Left cardiac atrium (tissue), 4 donors: ENCODE data around the gene ARRB1. TPM values are rescaled to one million over a fixed set of nuclear protein-coding genes. Genes with fewer than 3 reads are reported as not detected.

Experiments
- ATAC-seq, 2 donors: fragments of 200-7000 bp; cut with Tn5 transposase; one replicate each; pipeline ENCODE4 v1.9.1; 2020; ENCODE audit warnings: mild to moderate bottlenecking in 2 of 2, moderate library complexity in 2 of 2
- DNase-seq: peaks from one replicate; pipeline ENCODE4 v3.0.0-alpha.2; 2020
- intact Hi-C, 2 donors: fragments of 100-400 bp; cut with DNase I; formaldehyde crosslinking; loops; one replicate each; pipeline versions ENCODE4 v1.14.1 to v1.15.1; 2022 to 2023
- total RNA-seq, 2 donors: library from RNA; stranded (reverse); fragmentation: NEBNext Ultra II Directional; extraction: Animal tissue kit (Norgen Biotek cat#: 25700); gene quantifications; one replicate each; pipeline ENCODE4 v1.2.1, GENCODE V29; 2021
- donor health status: DM: no; HTN: yes; CAD: no.
- donor health status: DM: no; HTN: yes; CAD: no; lungs with severe emphysema.
- donor health status: DM: yes; HTN: yes; CAD: no.
- donor health status: Dilated cardiomyopathy.

Gene ARRB1
- total RNA-seq, 2 donors from 2014 or later, result 28.4 to 39.4 TPM

GRCh38 chr11:75245356-75246005, 106.0 kb downstream of the ARRB1 start:
- intact Hi-C loops, result loop anchor here (5.0 to 10.0 kb wide), 4 partner anchors 38 to 321 kb away; no protein-coding TSS in a partner anchor
- DNase-seq (no peak), ATAC-seq (no peak)

GRCh38 chr11:75244052-75244814, 107.2 kb downstream of the ARRB1 start:
- intact Hi-C loops, result loop anchor here (5.0 to 10.0 kb wide), 3 partner anchors 37 to 319 kb away; no protein-coding TSS in a partner anchor
- ATAC-seq (no peak), DNase-seq (no peak)

- intact Hi-C loops, result loop anchor here (5.0 to 10.0 kb wide), 3 partner anchors 36 to 318 kb away; no protein-coding TSS in a partner anchor
- DNase-seq (no peak), ATAC-seq (no peak)
Observed at GRCh38 chr11:75242722-75243600, 108.5 kb downstream of the ARRB1 start.

GRCh38 chr11:75241906-75242644, 109.4 kb downstream of the ARRB1 start:
- ATAC-seq, result no peak
- intact Hi-C loops, result loop anchor here (5.0 to 10.0 kb wide), 3 partner anchors 35 to 317 kb away; no protein-coding TSS in a partner anchor
- DNase-seq, result no peak

- ATAC-seq (peak; percentile 93 to 95), DNase-seq (peak; percentile 85)
- intact Hi-C loops, result loop anchor here (5.0 to 10.0 kb wide), 3 partner anchors 34 to 316 kb away; no protein-coding TSS in a partner anchor
Observed at GRCh38 chr11:75241036-75241905, 110.2 kb downstream of the ARRB1 start.

GRCh38 chr11:75240311-75241035, 111.0 kb downstream of the ARRB1 start, which contains the start of gene TPBGL:
TSS of gene TPBGL (plus strand) at chr11:75240774. CDS start at chr11:75241050, 276 bp downstream.
- peak; percentile 48 for DNase-seq
- intact Hi-C loops, result loop anchor here (5.0 to 10.0 kb wide), 3 partner anchors 33 to 316 kb away; no protein-coding TSS in a partner anchor
- ATAC-seq, result peak; percentile 31 to 44

- DNase-seq (no peak), ATAC-seq (no peak)
- intact Hi-C loops, result loop anchor here (5.0 to 10.0 kb wide), 3 partner anchors 32 to 315 kb away; no protein-coding TSS in a partner anchor
Observed at GRCh38 chr11:75239531-75240290, 111.8 kb downstream of the ARRB1 start.

GRCh38 chr11:75238595-75239440, 112.6 kb downstream of the ARRB1 start:
- DNase-seq (no peak), ATAC-seq (no peak)
- intact Hi-C loops, result no loop called here

- DNase-seq (no peak), ATAC-seq (no peak)
- intact Hi-C loops, result no loop called here
Observed at GRCh38 chr11:75237050-75237449, 114.4 kb downstream of the ARRB1 start.

- no peak for DNase-seq
- intact Hi-C loops, result no loop called here
- ATAC-seq, result no peak
Observed at GRCh38 chr11:75236062-75236461, 115.4 kb downstream of the ARRB1 start.

- intact Hi-C loops, result no loop called here
- DNase-seq (no peak), ATAC-seq (peak in 1 of 2 donors; percentile 53)
Observed at GRCh38 chr11:75233754-75234172, 117.7 kb downstream of the ARRB1 start.

GRCh38 chr11:75230621-75231020, 120.8 kb downstream of the ARRB1 start:
- DNase-seq (no peak), ATAC-seq (no peak)
- intact Hi-C loops, result no loop called here

- DNase-seq, result no peak
- no peak for ATAC-seq
- intact Hi-C loops, result no loop called here
Observed at GRCh38 chr11:75229466-75229865, 122.0 kb downstream of the ARRB1 start.

- intact Hi-C loops, result no loop called here
- no peak for DNase-seq
- ATAC-seq, result no peak
Observed at GRCh38 chr11:75225794-75226193, 125.7 kb downstream of the ARRB1 start.

- ATAC-seq (no peak), DNase-seq (no peak)
- intact Hi-C loops, result no loop called here
Observed at GRCh38 chr11:75223954-75224643, 127.4 kb downstream of the ARRB1 start.
